WTC11 (cell line): Measurements from ENCODE around the gene PYGB. TPM values are rescaled to one million over a fixed set of nuclear protein-coding genes. Genes with fewer than 3 reads are reported as not detected.
A peak's percentile ranks its signal among the peaks of the same experiment; 100 is the strongest.

Source experiments
- ATAC-seq: fragments of 200-7000 bp; cut with Tn5 transposase; 2 replicates; pipeline ENCODE4 v1.10.0; 2021; ENCODE audit warnings: mild to moderate bottlenecking, moderate library complexity
- CTCF ChIA-PET: fragments of 300-600 bp; sonication (Branson Sonifier 250); formaldehyde crosslinking; loops from one replicate; lab custom pipeline; 2021; ENCODE audit warnings: antibody characterized with exemption; lab: Charles Lee
- POLR2A ChIA-PET: fragments of 350-600 bp; sonication (Branson Sonifier 250); formaldehyde crosslinking; loops from one replicate; lab custom pipeline; 2021; ENCODE audit warnings: antibody characterized with exemption; lab: Charles Lee
- DNase-seq: peaks from one replicate; pipeline ENCODE4 v3.0.0; 2021; ENCODE audit warnings: low spot score
- H3K27ac Mint-ChIP-seq: 2 replicates; pipeline ENCODE4 v1.8.0; 2021; ENCODE audit warnings: mixed read lengths
- H3K27me3 Mint-ChIP-seq: 2 replicates; pipeline ENCODE4 v1.8.0; 2021; ENCODE audit warnings: low read depth, mild to moderate bottlenecking, moderate library complexity, mixed read lengths
- H3K36me3 Mint-ChIP-seq: 2 replicates; pipeline ENCODE4 v1.8.0; 2021; ENCODE audit warnings: mixed read lengths
- H3K4me1 Mint-ChIP-seq: 2 replicates; pipeline ENCODE4 v1.8.0; 2022; ENCODE audit warnings: mixed read lengths
- H3K4me3 Mint-ChIP-seq: 2 replicates; pipeline ENCODE4 v1.8.0; 2021; ENCODE audit warnings: mild to moderate bottlenecking, moderate library complexity, mixed read lengths
- H3K9me3 Mint-ChIP-seq: 2 replicates; pipeline ENCODE4 v1.8.0; 2021; ENCODE audit warnings: mixed read lengths
- AR ChIP-seq: fragments of 250-450 bp; sonication (Bioruptor Pico); IDR thresholded peaks from 2 replicates; pipeline ENCODE4 v1.9.0; 2021; ENCODE audit warnings: mild to moderate bottlenecking
- ETV6 ChIP-seq: sonication (generic); formaldehyde crosslinking; IDR thresholded peaks from 2 replicates; pipeline ENCODE4 v1.8.1; 2022; ENCODE audit warnings: mild to moderate bottlenecking, missing genetic modification reagents
- GABPB1 ChIP-seq: sonication (generic); formaldehyde crosslinking; IDR thresholded peaks from 2 replicates; pipeline ENCODE4 v1.8.1; 2023; ENCODE audit warnings: mild to moderate bottlenecking, missing genetic modification reagents
- NR3C1 ChIP-seq: sonication (generic); formaldehyde crosslinking; conservative IDR thresholded peaks from 2 replicates; pipeline ENCODE4 v1.8.1; 2023; ENCODE audit warnings: low read depth, mild to moderate bottlenecking, missing genetic modification reagents
- PREB ChIP-seq: sonication (generic); formaldehyde crosslinking; IDR thresholded peaks from 2 replicates; pipeline ENCODE4 v1.8.1; 2022; ENCODE audit warnings: mild to moderate bottlenecking, missing genetic modification reagents, moderate library complexity, borderline replicate concordance
- SMAD3 ChIP-seq: sonication (generic); formaldehyde crosslinking; IDR thresholded peaks from 2 replicates; pipeline ENCODE4 v1.8.0; 2022; ENCODE audit warnings: missing genetic modification reagents, mild to moderate bottlenecking, borderline replicate concordance
- TEAD4 ChIP-seq: sonication (generic); formaldehyde crosslinking; IDR thresholded peaks from 2 replicates; pipeline ENCODE4 v1.8.0; 2022; ENCODE audit warnings: mild to moderate bottlenecking, missing genetic modification reagents
- TP53 ChIP-seq: sonication (generic); formaldehyde crosslinking; IDR thresholded peaks from 2 replicates; pipeline ENCODE4 v1.8.1; 2023; ENCODE audit warnings: mild to moderate bottlenecking, missing genetic modification reagents
- USF2 ChIP-seq: sonication (generic); formaldehyde crosslinking; IDR thresholded peaks from 2 replicates; pipeline ENCODE4 v1.8.1; 2023; ENCODE audit warnings: mild to moderate bottlenecking, missing genetic modification reagents, moderate library complexity
- ZNF121 ChIP-seq: sonication (generic); formaldehyde crosslinking; IDR thresholded peaks from 2 replicates; pipeline ENCODE4 v1.8.0; 2023; ENCODE audit warnings: missing genetic modification reagents
- ZNF281 ChIP-seq: sonication (generic); formaldehyde crosslinking; IDR thresholded peaks from 2 replicates; pipeline ENCODE4 v1.8.0; 2023; ENCODE audit warnings: mild to moderate bottlenecking, missing genetic modification reagents
- total RNA-seq: library from RNA; stranded (reverse); gene quantifications from 3 replicates; pipeline ENCODE4 v1.2.3, GENCODE V29; 2021

The PYGB gene
- total RNA-seq, 1 experiment from 2014 or later, result 48.5 TPM

DNA sequence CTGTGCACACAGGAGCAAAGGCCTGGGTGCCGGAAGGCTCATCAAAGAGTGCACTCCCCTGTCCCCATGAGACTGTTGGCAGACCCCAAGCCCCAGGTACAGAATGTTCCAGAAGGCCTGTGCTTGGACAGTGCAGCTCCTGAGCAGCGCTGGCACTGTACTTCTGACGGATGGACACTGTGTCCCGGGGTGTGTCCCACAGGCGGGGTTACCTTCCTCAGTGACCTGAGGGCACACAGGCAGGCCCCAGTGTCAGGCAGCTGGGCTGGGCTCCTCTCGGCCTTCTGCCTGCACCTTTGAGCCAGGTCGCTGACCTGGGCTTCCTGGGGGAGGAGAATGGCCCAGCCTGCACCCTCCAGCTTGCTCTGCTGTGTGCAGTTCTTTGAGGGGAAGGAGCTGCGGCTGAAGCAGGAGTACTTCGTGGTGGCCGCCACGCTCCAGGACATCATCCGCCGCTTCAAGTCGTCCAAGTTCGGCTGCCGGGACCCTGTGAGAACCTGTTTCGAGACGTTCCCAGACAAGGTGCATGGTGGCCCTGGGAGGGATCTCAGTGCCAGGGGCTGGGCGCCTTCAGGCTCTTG is 30.1 kb downstream of the PYGB start (continued):
- no peak for TF ChIP-seq PREB (CRISPR knock-in tag)
- TF ChIP-seq, all 79 proteins: peak for 0

DNA sequence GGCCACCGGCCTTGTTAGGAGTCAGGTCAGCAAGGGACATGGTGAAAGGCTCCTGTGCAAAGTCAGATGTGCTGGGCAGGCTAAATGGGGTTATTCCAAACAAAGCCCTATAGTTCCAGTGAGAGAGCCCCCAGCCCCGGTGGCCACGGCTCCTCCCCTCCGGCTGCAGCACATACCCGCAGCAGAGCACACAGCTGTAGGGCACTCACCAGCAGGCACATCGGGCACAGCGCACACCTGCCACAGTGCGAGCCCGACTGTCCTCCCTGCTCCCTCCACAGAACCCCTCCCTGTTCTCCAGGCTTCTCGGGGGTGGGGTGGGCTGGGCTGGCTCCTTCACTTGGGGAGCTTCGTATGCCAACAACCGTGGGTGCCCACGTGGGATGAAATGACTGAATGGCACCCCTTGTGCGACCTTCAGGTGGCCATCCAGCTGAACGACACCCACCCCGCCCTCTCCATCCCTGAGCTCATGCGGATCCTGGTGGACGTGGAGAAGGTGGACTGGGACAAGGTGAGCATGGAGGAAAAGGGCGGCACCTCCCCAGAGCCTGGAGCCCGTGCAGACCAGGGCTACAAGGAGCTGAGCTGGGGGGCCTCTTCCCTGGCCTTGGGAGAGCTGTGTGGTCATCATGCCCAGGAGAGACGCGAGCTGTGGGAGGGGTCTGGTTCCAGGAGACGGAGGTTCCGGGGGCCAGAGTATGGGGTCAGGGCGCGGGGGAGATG is 30.9 kb downstream of the PYGB start:
- Mint-ChIP-seq H3K36me3 (peaks cover 26% of the 10 kb centered on the region), H3K4me1 (no peaks in the 10 kb centered on the region), H3K27me3 (no peaks in the 10 kb centered on the region), H3K4me3 (no peak overlapping the region), H3K9me3 (no peaks in the 10 kb centered on the region), H3K27ac (no peak overlapping the region)
- ChIA-PET CTCF (interaction anchor here (1.3 kb wide), 2 partner anchors 16 to 32 kb away, joined by 3 read pairs; no protein-coding TSS in a partner anchor), POLR2A (no interaction called here)
- DNase-seq, result peak; percentile 5
- no peak for ATAC-seq
- TF ChIP-seq ZNF281 (CRISPR knock-in tag) (no peak), TP53 (no peak), USF2 (no peak), ETV6 (CRISPR knock-in tag) (no peak), AR (no peak), GABPB1 (CRISPR knock-in tag) (no peak), NR3C1 (CRISPR knock-in tag) (no peak), TEAD4 (CRISPR knock-in tag) (no peak), SMAD3 (no peak)

DNA sequence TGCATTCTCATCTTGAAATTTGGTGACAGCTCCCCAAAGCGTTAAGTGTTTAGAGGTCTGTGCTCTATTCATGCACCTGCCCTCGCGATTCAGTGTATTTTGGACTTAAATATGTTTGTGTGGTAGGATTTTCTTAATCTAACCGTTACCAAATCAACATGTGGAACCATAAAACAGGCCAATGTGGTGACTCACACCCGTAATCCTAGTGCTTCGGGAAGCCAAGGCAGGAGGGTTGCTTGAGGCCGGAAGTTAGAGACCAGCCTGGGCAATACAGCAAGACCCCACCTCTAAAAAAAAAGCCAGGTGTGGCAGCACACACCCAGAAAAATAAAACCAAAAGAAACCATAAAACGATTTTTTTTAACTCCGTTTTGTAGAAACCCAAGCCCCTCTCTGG is 31.5 kb downstream of the PYGB start:
- H3K36me3 Mint-ChIP-seq, result peaks cover 25% of the 10 kb centered on the region
- ChIA-PET POLR2A (no interaction called here), CTCF (interaction anchor here (1.3 kb wide), 2 partner anchors 16 to 32 kb away, joined by 3 read pairs; no protein-coding TSS in a partner anchor)
- H3K27ac Mint-ChIP-seq, result no peak overlapping the region
- H3K4me1 Mint-ChIP-seq, result no peaks in the 10 kb centered on the region
- no peak overlapping the region for H3K4me3 Mint-ChIP-seq
- ATAC-seq (no peak), DNase-seq (no peak)
- TF ChIP-seq TP53 (no peak), ZNF121 (CRISPR knock-in tag) (0 out of 2 replicates have a peak, but pooled peaks have one; percentile 37)
- H3K27me3 Mint-ChIP-seq, result no peaks in the 10 kb centered on the region
- H3K9me3 Mint-ChIP-seq, result no peaks in the 10 kb centered on the region
